Activated CD4-positive, CD25-positive, alpha-beta regulatory T cell treated with anti-CD3 and anti-CD28 coated beads, Interleukin-2, amount 50 U/mL, for 24 hours (primary cell): ENCODE measurements around the gene MYO5B.

Experiments
- ATAC-seq, 2 donors: fragments of 150-1000 bp; cut with Tn5 transposase; one replicate each; pipeline ENCODE4 v1.10.0; 2021; ENCODE audit warnings: mild to moderate bottlenecking in 1 of 2, moderate library complexity in 1 of 2

Gene MYO5B

GRCh38 chr18:50143886-50144285, 51.1 kb downstream of the MYO5B start:
- no peak for ATAC-seq

- ATAC-seq = no peak
These were observed 51.7 kb downstream of the MYO5B start for GRCh38 chr18:50143294-50143693.

GRCh38 chr18:50142441-50143120, 52.4 kb downstream of the MYO5B start:
- ATAC-seq = no peak

- ATAC-seq = no peak
These were observed 56.5 kb downstream of the MYO5B start for GRCh38 chr18:50138181-50139064.

DNA sequence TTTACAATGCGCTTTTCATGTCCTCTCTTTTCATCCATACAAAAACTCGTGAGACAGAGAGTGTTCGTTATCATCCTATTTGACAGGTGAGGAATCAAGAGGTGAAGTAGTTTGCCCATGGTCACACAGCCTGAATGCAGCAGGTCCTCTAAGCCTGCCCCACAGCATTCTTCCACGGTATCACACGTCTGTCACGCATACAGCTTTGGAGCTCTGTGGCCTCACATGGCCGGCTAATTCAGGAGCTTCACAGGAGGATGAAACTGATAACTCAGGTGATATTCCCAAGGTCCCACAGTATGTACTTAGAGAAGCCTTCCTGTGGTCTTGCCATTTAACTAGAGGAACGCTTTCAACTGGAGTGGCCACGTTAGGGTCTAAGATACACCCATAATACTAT, 59.0 kb downstream of the MYO5B start:
- no peak for ATAC-seq

- ATAC-seq = no peak
These were observed 61.4 kb downstream of the MYO5B start for GRCh38 chr18:50133526-50133925.

DNA sequence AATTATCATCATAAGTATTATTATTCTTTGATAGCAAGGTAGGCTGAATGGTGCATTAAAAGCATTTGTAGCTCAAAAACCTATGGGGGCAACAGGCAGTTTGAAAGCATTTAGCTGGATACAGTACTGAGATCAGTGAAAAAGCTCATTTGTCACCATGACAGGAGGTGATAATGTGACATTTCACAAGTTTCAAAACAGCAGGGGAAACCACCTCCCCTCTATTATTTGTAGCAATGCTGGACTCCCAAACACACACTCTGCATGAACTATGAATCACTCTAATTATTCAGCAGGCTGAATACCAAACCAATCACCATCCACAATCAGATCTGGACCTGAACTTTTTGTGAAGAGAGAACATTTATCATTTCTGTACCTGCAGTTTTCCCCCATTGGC, 63.4 kb downstream of the MYO5B start:
- ATAC-seq = peak in 1 of 2 donors; percentile 45

DNA sequence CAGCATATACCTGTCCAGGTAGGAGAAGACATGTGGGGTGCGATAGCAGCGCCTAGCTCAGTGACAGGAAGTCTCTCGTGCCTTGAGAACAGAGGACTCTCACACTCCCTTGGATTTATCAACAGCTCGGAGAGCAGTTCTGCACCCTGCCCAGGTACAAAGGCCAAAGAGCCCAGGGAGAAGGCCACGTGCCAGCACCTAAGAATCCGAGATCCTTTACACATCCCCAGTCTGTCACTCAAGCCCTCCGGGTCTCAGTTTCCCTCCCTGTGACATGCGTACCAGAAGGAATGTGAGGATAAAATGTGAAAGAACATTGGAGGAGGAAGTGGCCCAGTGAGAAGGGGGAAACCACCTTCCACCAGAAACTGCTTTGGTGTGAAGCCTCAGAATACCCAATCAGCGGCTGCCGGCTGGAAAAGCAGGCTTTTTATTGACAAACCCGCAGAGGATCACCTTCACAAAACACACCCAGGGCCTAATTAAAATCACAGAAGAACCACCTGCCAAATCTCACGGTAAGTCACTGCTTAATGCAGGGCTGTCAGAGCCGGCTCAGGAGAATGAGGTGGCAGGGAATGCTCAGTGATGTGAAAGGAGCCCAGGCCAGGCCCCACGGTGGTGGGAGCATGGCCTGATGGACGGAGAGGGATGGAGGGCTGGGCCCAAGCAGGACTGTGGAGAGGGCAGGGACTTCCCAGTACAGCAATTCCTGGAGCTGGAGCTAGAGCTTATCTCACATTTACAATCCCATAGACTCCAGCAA, 66.3 kb downstream of the MYO5B start:
- no peak for ATAC-seq

DNA sequence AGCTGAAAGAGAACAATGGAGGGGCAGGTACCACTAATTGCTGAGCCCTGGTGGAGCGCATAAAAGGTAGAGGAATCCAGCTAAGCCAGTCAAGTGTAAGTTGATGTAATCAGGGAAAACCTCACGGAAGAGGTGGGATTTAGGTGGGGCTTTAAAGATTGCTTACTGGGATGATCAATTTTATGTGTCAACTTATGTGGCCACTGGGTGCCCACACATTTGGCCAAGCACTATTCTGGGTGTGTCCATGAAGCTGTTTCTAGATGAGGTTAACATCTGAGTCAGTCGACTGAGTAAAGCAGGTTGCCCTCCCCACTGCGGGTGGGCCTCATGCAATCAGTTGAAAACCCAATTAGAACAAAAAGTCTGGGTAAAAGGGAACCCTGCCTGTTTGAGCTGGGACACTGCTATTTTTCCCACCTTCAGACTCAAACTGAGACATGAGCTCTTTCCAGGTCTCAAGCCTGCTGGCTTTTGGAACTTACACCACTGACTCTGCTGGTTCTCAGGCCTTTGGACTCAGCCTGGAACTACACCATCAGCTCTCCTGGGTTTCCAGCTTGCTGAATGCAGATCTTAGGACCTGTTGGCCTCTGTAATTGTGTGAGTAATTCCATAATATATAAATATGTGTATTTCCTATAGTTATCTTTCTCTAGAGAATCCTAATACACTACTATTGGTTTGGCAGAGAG, 67.3 kb downstream of the MYO5B start:
- ATAC-seq = no peak

GRCh38 chr18:50126471-50126870, 68.5 kb downstream of the MYO5B start:
- ATAC-seq = no peak

- no peak for ATAC-seq
These were observed 69.5 kb downstream of the MYO5B start for GRCh38 chr18:50125456-50125855.

DNA sequence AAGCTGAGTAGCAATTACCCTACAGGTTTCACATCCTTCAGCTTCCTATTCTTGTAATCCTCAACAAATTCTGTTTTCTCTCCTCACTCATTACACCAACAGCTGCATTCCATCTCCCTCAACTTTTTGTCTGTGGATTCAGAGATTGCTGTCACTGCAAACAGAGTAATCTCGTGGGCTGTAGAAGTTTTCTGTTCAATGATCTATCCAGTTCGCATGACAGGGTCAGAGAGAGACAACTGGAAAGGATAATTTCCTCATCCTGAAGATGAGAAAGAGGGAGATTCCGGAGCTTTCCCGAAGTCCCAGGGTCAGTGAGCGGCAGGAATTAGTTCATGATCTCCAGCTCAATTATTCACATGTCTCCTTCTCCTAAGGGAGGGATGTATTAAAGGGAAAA, 75.7 kb downstream of the MYO5B start:
- no peak for ATAC-seq

DNA sequence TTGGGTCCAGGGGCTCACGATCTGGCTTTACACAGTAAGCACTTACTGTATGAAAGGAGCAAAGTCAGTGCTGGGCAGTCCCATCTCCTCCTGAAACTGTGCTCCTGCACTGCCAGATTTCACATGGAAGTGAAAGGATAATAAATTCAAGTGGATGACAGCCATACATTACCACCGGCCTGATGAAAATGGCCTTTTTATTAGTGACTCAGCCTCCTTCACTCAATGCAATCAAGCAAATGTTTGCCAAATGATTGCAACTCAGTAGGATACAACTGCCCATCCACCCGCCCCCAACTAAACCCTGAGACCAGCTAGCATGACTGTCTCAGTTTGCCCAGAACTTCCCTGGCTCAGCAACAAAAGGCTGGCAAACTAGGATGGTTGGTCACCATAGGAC, 77.1 kb downstream of the MYO5B start:
- no peak for ATAC-seq

GRCh38 chr18:50115095-50115494, 79.9 kb downstream of the MYO5B start:
- no peak for ATAC-seq

DNA sequence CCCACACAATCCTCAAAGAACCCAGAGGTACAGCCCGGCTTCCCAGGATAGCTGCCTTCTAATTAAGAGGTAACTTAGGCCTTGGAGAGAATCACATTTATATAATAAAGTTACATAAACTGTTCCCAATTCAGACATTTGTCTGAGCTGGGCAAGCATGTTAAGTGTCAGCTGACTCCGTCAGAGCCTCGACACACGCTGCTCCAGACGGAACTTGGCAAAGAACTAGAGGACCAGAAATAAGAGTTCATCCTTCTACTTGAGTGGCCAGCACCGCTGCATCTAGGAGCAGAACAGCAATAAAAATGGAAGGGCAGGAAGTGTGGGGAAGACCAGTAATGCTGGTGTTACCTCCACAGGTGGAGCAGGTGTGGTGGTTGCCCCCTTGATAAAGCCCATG, 80.5 kb downstream of the MYO5B start:
- ATAC-seq = no peak

DNA sequence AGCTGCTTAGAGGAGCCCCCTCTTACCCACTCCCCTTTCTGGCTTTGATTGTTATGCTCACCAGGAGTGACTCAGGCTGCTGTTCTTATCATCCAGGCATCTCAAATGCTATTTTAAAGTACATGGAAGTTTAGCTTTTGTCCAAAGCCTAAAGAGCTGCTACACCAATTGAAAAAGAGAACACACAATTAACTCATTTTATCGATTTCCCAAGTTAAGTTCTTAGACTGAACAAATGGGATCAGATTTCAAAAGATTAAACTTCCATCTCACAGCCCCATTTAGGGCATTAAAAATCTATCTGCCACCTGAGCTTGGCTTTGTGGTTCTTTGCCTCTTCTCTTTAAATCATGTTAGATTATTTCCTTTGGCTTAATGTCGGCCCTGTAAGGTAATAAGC, 81.2 kb downstream of the MYO5B start:
- ATAC-seq = no peak

GRCh38 chr18:50111398-50111797, 83.5 kb downstream of the MYO5B start:
- no peak for ATAC-seq

- ATAC-seq = no peak
These were observed 87.4 kb downstream of the MYO5B start for GRCh38 chr18:50107468-50107977.

GRCh38 chr18:50105027-50105426, 89.9 kb downstream of the MYO5B start:
- no peak for ATAC-seq

DNA sequence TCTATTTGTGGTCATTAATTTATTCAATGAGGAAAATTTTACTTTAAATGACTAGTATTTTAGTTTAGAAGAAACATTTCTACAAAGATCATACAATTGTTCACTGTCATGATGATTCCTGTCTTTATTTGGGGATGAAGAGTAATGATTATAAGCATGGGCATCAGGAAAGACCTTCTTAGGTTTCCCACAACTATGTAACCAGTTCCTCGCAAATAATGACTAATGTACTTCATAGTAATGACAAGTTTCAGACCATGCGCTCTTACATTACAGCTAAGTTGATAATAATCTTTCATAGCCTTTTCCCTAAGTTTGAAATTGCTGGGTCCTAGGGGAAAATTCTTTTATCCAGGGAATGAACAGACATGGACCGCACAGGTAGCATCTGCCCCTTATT, 90.5 kb downstream of the MYO5B start:
- no peak for ATAC-seq

DNA sequence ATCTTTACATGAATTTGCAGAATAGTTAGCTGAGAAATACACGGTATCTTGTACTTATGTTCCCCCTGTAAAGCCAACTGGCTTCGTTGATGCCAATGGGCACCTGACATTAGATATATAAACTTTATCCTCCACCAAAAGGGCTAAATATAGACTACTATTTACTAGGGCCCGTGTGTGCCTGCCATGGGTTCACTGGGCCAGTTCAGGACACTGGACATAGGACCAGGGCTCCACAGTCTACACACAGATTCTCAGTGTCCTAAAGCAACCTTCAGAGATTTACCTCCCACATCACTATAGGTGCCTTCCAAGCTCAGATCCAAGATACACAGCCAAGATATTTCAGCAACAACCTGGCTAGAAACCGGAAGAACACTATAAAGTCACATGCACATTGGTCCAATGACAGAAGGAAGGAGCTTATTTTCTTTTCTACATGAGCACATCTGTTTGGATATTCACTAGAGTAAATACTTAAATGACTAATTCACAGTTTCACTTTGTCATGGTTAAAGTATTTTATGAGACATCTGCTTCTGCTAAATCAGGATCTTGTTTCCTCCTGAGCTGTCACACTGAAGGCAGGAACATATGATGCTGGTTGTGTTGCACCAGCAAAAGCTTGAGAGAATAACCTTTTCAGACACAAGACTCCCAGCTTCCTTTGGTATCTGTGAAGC, 95.1 kb downstream of the MYO5B start:
- ATAC-seq = no peak

DNA sequence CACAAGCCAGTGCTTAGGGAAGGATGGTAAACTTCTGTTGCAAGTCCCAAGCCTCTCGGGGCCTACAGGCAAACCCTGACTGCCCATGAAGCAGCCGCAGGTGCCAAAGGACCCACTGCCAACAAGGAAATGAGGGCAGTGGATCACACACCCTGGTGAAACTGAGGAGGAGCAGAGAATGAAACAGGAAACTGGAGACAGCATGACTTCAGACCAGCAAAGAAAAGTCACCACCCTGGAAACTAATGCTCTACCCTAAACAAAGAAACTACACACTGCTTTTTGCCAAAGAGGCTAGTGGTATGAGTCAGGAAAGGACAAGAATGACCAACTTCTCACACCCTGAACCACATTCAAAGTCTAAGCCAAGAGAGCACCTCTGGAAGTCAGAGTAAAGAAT, 97.2 kb downstream of the MYO5B start:
- no peak for ATAC-seq
